HFF-Myc (cell line): Measurements from ENCODE around the gene ZSWIM8.

Experiments used
- DNase-seq: peaks from one replicate; pipeline ENCODE4 v3.0.0-alpha.2; 2011; ENCODE audit warnings: low read depth; ENCODE audit errors: extremely low read depth
- H3K4me3 ChIP-seq: replicated peaks from 2 replicates; pipeline ENCODE4 v1.5.1; 2011; ENCODE audit warnings: low read depth, mild to moderate bottlenecking, control low read depth, low read length
- TF ChIP-seq, protein P1 (sequence below): IDR thresholded peaks from 2 replicates; pipeline ENCODE4 v1.5.1; 2012; ENCODE audit warnings: mild to moderate bottlenecking, low read depth, low read length, control low read depth; ENCODE audit errors: missing control alignments

Gene ZSWIM8

DNA sequence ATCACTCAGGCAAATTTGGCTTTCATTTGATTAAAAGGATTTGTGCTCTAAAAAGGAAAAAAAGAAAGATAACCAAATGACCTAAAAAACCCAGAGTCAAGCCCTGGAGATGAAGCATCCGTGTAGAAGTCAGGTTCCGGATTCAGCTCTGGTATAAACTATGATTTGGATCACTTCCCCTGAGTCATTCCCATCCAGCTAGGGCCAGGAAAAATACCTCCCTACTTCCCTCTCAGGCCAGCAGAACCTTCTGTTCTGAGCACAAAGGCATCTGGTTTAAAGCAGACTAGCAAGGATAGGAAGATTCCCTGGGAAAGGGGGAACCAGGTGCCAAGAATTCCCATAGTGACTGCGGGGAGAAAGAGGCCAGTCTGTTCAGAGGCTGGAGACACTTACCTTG is 51.7 kb downstream of the ZSWIM8 start:
- H3K4me3 ChIP-seq: no peak overlapping the region
- DNase-seq: no peak
- TF ChIP-seq, protein P1, sequence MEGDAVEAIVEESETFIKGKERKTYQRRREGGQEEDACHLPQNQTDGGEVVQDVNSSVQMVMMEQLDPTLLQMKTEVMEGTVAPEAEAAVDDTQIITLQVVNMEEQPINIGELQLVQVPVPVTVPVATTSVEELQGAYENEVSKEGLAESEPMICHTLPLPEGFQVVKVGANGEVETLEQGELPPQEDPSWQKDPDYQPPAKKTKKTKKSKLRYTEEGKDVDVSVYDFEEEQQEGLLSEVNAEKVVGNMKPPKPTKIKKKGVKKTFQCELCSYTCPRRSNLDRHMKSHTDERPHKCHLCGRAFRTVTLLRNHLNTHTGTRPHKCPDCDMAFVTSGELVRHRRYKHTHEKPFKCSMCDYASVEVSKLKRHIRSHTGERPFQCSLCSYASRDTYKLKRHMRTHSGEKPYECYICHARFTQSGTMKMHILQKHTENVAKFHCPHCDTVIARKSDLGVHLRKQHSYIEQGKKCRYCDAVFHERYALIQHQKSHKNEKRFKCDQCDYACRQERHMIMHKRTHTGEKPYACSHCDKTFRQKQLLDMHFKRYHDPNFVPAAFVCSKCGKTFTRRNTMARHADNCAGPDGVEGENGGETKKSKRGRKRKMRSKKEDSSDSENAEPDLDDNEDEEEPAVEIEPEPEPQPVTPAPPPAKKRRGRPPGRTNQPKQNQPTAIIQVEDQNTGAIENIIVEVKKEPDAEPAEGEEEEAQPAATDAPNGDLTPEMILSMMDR: no peak

DNA sequence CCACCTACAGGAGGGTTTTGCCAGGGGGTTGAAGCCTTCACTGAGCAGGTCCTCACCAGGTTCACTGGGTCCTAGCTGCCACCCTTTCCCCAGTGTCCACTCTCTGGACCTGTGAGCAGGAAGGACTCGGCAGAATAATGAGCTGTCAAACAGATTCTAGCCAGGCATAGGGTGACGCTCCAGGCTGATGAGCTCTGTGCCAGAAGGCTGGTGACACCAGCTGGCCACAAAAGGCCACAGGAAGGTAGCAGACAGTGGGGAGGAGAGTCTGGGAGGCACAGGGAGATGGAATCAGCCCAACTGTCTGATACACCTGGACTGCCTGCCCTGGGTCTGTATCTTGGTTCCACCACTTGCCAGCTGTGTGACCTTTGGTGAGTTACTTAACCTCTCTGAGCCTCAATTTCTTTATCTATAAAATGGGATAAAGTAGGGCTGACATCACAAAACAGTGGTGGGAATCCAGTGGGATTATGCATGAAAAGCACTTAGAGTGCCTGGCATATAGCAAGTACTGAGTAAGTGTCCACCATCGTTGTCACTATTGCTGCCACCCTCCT is 52.7 kb downstream of the ZSWIM8 start:
- TF ChIP-seq, protein P1: no peak
- no peak for DNase-seq
- H3K4me3 ChIP-seq: no peak overlapping the region

DNA sequence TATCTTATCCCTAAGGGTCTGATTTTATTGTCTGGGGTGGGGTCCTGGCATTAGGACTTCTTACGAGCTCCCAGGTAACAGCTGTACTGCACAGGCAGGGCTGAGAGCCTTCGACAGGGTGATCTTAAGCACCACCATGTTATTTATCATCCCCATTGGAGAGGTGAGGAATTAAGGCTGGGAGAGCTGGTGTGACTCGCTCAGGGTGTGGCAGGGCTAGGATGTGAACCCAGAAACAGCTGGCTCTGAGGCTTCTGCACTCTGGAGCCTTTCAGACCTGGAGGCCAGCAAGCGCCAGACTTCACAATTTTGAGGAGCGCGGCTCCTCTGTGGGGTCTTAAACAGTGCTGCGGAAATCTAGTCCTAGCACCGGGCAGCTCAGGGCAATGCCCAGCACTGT is 53.4 kb downstream of the ZSWIM8 start:
- TF ChIP-seq, protein P1: no peak
- DNase-seq: no peak

DNA sequence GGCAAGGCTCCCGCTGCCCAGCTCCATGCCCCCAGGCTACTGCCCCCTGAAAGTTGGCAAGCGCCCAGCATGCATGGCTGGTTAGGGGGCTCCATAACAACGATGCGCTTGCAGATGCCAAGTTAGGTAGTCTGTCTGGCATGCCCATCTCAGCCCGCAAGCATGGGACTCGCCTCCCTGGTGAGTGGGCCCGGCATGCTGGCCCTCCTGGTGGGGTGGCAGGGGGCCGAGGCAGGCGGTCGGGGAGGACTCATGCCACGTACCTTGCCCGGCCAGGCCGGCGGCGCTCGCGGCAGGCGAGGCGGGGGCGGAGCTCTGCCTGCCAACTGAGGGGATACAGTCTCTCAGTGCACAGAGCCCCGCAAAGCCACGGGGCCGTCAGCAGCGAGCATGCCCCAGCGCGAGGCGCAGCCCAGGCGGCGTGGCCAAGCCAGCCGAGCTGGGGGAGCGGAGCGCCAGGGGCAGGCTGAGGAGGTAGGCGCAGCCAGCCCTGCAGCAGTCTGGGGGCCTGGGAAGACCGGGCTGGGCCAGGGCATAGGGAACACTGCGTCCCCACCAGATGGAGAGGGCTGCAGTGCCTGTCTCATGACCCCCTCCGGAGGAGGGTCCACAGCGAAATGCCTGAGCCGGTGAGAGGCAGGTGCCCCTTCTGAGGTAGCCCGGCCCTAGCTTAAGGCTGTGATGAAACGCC is 54.0 kb downstream of the ZSWIM8 start:
- no peak overlapping the region for H3K4me3 ChIP-seq
- DNase-seq: no peak
- TF ChIP-seq, protein P1: no peak

More for the DNA sequence above, 53.4 kb downstream of the ZSWIM8 start:
- H3K4me3 ChIP-seq: no peak overlapping the region

DNA sequence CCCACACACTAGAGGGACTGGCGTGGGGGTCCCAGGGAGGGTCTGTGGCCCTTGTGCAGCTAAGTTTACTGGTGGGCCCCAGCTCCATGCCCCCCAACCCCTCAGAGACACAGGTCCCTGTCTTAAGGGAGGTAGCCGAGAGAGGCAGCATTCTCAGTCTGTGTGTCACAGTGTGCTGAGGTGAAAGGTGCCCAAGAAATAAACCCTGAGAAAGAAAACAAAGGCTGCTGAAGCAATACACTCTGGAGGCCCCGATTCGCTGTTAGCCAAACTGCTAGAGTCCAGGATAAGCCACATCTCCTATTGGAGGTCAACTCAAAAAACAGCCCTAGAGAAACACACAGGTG is 54.6 kb downstream of the ZSWIM8 start:
- no peak for DNase-seq
- no peak overlapping the region for H3K4me3 ChIP-seq
- TF ChIP-seq, protein P1: no peak

DNA sequence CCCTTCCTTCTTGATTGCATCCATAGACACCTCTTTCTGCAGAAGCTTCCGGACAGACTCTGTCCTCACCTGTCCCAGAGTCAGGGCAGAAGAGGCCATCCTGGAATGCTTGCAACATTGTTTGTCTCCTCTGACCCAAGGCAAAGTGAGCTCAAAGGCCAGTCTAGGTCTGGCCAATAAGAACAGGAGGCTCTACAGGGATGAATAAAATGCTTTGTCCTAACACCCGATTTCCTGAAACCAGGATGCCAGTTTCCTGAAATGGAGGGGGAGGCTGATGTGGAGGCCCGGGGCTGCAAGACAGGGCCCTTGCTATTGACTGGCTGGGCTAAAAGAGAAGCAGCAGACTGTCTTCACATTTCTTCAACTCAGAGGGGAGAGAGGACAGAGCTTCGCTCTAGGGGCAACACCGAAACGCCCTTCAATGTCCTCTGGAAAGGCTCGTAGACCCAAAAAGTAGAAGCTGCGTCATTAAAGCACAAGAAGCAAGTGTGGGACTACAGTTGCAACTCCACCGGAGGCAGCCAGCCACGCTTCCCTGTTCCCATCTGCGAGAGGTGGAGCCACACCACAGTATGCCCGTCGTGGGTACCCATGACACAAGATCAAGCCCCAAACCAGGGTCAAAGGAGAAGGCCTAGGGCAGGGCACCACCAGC is 55.1 kb downstream of the ZSWIM8 start:
- no peak overlapping the region for H3K4me3 ChIP-seq
- TF ChIP-seq, protein P1: no peak
- no peak for DNase-seq
